GM21423 (cell line): ENCODE data around the gene ADGRE3.
"Not testable (repeated sequence)": the region's sequence is repeated elsewhere in the genome, so short reads cannot be mapped to it uniquely, and the experiment has no call there.

Source experiments
- ATAC-seq: cut with Tn5 transposase; IDR thresholded peaks from one replicate; pipeline ENCODE4 v1.9.1; 2021; ENCODE audit warnings: mild to moderate bottlenecking, moderate library complexity; ENCODE audit not compliant: unreplicated experiment

Gene ADGRE3

GRCh38 chr19:14603990-14604387 lies 70.7 kb downstream of the ADGRE3 start:
- peak; percentile 82 for ATAC-seq

DNA sequence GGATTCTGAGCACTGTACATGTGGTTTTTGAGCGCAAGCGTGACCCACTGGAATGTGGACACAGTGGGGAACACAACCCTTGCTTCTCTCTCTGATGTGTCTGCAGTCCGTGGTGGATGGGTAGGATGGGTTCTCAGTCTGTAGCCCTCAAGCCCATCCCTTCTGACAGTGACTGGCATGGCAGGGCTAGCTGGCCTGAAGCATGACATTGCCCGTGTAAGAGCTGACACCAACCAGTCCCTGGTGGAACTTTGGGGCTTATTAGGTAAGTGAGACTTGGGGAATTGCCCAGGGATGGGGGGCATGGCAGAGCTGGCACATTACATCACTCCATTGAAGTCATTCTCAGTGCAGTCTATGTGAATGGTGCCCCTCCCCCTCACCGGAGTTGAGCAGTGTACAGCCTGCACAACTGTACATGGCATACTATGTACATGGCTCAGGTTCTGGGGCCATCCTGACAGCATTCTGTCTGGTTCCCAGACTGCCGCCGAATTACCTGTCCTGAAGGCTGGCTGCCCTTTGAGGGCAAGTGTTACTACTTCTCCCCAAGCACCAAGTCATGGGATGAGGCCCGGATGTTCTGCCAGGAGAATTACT lies 75.0 kb downstream of the ADGRE3 start:
- no peak for ATAC-seq

- no peak for ATAC-seq
Measured at GRCh38 chr19:14595558-14595957, 79.1 kb downstream of the ADGRE3 start.

DNA sequence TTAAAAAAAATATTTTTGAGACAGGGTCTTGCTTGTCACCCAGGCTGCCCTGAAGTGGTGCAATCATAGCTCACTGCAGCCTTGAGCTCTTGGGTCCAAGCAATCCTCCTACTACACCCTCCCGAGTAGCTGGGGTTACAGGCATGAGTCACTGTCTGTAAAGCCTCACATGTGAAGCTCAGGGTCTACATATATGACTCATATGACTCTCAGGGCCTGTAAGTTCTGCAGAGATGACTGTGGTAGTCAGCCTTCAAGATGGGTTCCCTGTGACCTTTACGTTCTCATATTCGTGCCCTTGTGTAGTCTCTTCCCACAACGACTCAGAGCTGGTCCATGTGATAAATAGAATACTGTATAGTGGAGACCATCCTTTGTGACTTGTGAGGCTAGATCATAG lies 85.2 kb downstream of the ADGRE3 start:
- not testable (repeated sequence) for ATAC-seq

DNA sequence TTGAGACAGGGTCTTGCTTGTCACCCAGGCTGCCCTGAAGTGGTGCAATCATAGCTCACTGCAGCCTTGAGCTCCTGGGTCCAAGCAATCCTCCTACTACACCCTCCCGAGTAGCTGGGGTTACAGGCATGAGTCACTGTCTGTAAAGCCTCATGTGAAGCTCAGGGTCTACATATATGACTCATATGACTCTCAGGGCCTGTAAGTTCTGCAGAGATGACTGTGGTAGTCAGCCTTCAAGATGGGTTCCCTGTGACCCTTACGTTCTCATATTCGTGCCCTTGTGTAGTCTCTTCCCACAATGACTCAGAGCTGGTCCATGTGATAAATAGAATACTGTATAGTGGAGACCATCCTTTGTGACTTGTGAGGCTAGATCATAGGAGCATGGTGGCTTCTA lies 89.5 kb downstream of the ADGRE3 start:
- peak; percentile 65 for ATAC-seq

DNA sequence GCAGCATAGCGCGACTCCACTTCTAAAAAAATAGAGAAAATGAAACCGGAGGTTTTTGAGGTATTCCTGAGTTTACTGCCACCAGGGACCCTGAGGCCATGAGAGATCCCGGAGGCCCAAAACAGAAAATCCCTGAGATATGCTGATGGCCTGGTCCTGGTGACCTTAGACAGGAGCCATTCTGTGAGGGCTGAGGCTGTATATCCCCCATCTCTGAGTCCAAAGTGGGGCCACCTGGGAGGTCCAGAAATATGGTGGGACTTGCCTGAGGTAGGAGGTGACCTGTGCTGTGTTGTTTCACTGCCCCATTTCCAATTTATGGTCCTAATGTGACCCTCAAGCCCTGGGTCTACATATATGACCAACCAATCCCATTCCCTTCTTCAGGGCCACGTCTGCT lies 90.3 kb downstream of the ADGRE3 start:
- not testable (repeated sequence) for ATAC-seq

DNA sequence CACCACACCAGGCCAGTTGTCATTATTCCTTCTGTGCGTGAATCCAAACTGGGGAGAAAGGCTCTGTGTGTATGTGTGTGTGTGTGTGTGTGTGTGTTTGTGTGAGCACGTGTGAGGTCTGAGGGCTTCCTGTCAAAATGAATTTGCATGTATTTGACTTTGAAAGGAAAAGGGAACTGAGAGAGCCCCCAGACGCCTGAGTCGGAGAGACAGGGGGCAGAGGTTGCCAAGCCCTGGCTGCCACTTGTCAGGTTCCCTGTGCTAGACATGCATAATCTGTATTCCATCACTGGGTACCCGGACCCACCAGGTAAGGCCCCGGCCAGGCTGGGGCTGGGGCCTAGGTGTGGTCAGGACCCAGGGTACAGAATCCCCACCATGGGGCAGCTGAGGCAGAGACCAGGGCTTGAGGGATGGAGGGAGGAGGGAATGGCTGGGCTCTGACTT lies 91.7 kb downstream of the ADGRE3 start, which contains the start of gene CLEC17A:
Gene CLEC17A, plus strand, starts transcription at position 191 of the 447 bp plus-strand sequence. Its CDS starts 77 bp downstream, at position 268.
- peak; percentile 34 for ATAC-seq

DNA sequence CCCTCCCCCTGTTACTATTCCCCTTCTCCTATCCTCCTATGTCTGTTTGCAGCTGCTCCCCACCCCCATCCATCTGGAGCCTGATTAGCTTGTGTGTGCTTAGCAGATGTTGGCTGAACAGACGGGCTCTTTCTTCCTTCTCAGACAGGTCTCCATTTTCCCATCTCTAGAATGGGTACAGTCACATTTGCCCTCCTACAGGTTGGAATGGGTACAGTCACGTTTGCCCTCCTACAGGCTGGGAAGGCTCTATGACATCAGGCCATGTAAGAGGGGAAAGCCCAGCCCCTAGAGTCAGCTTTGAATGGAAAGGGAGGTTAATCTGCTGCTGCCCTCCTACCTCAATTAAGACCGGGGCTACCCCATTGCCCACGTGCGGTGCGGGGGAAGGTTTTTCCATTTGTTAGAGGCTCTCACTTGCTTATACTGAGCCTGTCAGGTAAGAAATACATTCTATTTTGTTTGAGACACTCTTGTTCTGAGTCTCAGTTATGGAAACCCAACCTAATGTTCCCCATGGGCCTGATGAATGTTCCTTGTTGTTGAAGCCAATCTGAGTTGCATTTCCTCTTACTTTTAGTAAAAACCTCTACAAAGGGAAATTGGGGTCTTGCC lies 93.9 kb downstream of the ADGRE3 start:
- ATAC-seq, result no peak

GRCh38 chr19:14577885-14578427 lies 96.7 kb downstream of the ADGRE3 start:
- peak; percentile 33 for ATAC-seq

DNA sequence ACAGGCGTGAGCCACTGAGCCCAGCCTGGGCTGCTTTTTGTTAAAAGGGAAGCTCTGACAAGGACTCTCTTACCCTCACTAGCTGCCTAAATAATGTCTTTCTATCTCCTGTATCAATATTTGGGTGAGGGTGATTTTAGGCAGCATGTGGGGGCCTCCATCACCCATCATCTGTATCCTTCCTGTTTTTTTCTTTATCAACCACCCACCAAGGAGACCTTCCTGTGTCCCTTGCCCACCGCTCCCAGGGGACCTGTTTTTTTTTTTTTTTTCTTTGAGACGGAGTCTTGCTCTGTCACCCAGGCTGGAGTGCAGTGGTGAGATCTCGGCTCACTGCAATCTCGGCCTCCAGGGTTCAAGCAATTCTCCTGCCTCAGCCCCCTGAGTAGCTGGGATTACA lies 97.4 kb downstream of the ADGRE3 start:
- ATAC-seq, result no peak

DNA sequence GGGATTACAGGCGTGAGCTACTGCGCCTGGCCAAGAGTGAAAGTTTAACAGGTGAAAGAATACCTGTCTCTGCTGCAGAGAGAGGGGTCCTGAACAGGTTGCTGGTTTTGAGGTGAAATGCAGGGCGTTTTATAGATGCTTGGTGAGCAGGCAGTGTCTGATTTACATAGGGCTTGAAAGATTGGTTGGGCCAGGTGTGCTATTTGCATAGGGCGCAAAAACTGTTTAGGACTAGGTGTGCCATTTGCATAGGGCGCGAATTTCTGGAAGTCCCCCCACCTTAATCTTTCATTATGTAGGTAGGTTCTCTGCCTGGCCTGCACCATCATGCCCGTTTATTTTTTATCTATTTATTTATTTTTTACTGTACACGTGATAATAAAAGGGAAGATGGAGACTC lies 98.3 kb downstream of the ADGRE3 start:
- ATAC-seq, result no peak

DNA sequence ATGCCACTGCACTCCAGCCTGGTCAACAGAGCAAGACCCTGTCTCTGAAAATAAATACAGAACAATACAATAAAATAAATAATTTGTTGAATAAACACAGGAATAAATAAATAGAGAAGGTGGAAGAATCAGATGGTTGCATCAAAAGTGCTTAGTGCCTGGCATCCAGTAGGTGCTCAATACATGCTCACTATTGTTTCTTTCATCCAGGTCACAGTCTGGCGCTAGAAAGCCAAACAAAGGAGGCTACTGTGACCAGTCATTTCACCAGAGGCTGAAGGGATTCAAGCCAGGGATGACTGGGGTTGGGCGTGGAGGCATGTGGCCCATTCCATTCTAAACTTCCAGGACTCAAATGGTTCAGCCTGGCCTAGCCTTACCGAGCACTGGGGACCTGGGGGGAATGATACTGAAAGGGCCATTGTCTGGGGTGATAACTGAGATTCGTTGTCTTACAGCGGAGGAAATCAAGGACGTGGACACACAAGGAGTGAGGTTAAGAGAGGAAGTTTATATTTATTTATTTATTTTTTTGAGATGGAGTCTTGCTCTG lies 99.1 kb downstream of the ADGRE3 start:
- no peak for ATAC-seq

GRCh38 chr19:14571695-14572490 lies 102.8 kb downstream of the ADGRE3 start, which contains the start of gene NDUFB7:
TSS of gene NDUFB7 (minus strand) at chr19:14572066. CDS start at chr19:14572000, 66 bp downstream.
- peak; percentile 77 for ATAC-seq

GRCh38 chr19:14570864-14571527 lies 103.6 kb downstream of the ADGRE3 start:
- ATAC-seq, result no peak
